ENCODE data around the gene ECI1. TPM values are rescaled to one million over a fixed set of nuclear protein-coding genes. Genes with fewer than 3 reads are reported as not detected.

ECI1 gene
- 59.9 and 71.4 TPM in 2 replicates for total RNA-seq
- 133 and 156 TPM in 2 replicates for polyA plus RNA-seq

- DNase-seq (ENCODE audit: low spot score): peak; percentile 98
- no peaks in the 10 kb centered on the region for H3K9me2 ChIP-seq (replicated peaks; ENCODE audit: insufficient read depth)
- H3K27ac ChIP-seq: peak within 1 kb of the TSS; percentile 91
- WGBS (ENCODE audit: low lambda C conversion rate, missing lambda C conversion rate): 4% methylated on average over 63 of the region's 88 CpGs
- H4K20me1 ChIP-seq (ENCODE audit: insufficient read depth, poor library complexity, severe bottlenecking): no peaks in the 10 kb centered on the region
- peak within 1 kb of the TSS; percentile 66 for H3K4me3 ChIP-seq
- H3K36me3 ChIP-seq (replicated peaks; ENCODE audit: insufficient read depth, low read depth): no peaks in the 10 kb centered on the region
- H3K4me1 ChIP-seq (ENCODE audit: insufficient read depth): peaks cover 14% of the 10 kb centered on the region
- H3K79me2 ChIP-seq: peaks cover 41% of the 10 kb centered on the region
- H3K4me2 ChIP-seq: peak within 1 kb of the TSS; percentile 83
- no peaks in the 10 kb centered on the region for H3K27me3 ChIP-seq
- no peaks in the 10 kb centered on the region for H3K9me3 ChIP-seq (ENCODE audit: low read depth)
- peak within 1 kb of the TSS; percentile 66 for H2AFZ ChIP-seq
- TF ChIP-seq EZH2phosphoT487 (IDR thresholded peaks at IDR 0.05; ENCODE audit: low read depth, severe bottlenecking, unreplicated experiment) (no peak), CTCF (IDR thresholded peaks at IDR 0.05; ENCODE audit: poor library complexity) (peak; percentile 70)
Measured at GRCh38 chr16:2251296-2252111, at the start of gene ECI1. TSS of gene ECI1 (minus strand) at chr16:2251587. CDS start at chr16:2251566, 21 bp downstream.

GRCh38 chr16:2299915-2300192 is 48.5 kb upstream of the ECI1 start:
- H3K4me1 ChIP-seq (ENCODE audit: insufficient read depth): no peaks in the 10 kb centered on the region
- no peaks in the 10 kb centered on the region for H3K9me2 ChIP-seq (replicated peaks; ENCODE audit: insufficient read depth)
- no peak overlapping the region for H2AFZ ChIP-seq
- 79% methylated on average over 10 of the region's 10 CpGs for WGBS (ENCODE audit: low lambda C conversion rate, missing lambda C conversion rate)
- DNase-seq (ENCODE audit: low spot score): no peak
- H3K4me2 ChIP-seq: no peak overlapping the region
- no peak overlapping the region for H3K27ac ChIP-seq
- no peaks in the 10 kb centered on the region for H3K79me2 ChIP-seq
- no peak overlapping the region for H3K4me3 ChIP-seq
- H4K20me1 ChIP-seq (ENCODE audit: insufficient read depth, poor library complexity, severe bottlenecking): no peaks in the 10 kb centered on the region
- H3K36me3 ChIP-seq (replicated peaks; ENCODE audit: insufficient read depth, low read depth): no peaks in the 10 kb centered on the region
- TF ChIP-seq CTCF (IDR thresholded peaks at IDR 0.05; ENCODE audit: poor library complexity) (no peak), EZH2phosphoT487 (IDR thresholded peaks at IDR 0.05; ENCODE audit: low read depth, severe bottlenecking, unreplicated experiment) (no peak), EZH2 (IDR thresholded peaks at IDR 0.05; ENCODE audit: borderline replicate concordance) (no peak)
- H3K9me3 ChIP-seq (ENCODE audit: low read depth): no peaks in the 10 kb centered on the region
- no peaks in the 10 kb centered on the region for H3K27me3 ChIP-seq

DNA sequence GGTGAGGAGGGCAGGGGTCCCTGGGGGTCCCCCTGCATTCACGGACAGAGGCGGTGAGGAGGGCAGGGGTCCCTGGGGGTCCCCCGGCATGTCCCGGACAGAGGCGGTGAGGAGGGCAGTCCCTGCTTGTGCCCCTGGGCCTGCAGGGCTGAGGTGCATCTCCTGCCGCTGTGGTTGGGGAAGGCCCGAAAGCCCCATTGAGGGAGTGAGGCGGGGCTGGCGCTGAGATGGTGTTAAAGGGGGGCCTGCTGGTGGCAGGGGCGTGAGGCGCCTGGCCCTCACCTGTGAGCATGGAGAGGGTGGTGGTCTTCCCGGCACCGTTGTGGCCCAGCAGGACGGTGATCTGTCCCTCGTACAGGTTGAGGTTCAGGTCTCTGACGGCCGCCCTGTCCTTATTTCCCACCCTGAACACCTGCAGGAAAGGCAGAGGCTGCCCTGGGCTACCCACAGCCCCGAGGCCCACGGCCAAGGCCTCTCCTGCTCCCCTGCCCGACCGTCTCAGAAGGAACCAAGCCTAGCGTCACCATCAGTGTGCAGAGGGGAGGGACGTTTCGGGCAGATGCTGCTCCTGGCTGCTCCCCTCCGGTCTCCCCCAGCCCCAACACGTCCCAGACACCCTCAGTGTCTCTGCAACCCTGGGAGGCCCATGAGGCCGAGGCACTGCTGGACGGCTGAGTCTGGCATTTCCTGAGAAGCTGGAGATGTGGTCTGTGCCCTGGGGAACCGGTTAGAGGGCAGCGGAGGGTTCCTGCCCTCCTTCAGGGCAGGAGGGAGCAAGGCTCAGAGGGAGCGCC is 47.9 kb upstream of the ECI1 start:
- no peak overlapping the region for H3K27ac ChIP-seq
- DNase-seq (ENCODE audit: low spot score): no peak
- H4K20me1 ChIP-seq (ENCODE audit: insufficient read depth, poor library complexity, severe bottlenecking): no peaks in the 10 kb centered on the region
- H2AFZ ChIP-seq: no peak overlapping the region
- no peaks in the 10 kb centered on the region for H3K27me3 ChIP-seq
- H3K9me2 ChIP-seq (replicated peaks; ENCODE audit: insufficient read depth): no peaks in the 10 kb centered on the region
- no peaks in the 10 kb centered on the region for H3K79me2 ChIP-seq
- no peaks in the 10 kb centered on the region for H3K9me3 ChIP-seq (ENCODE audit: low read depth)
- no peak overlapping the region for H3K4me2 ChIP-seq
- H3K4me1 ChIP-seq (ENCODE audit: insufficient read depth): no peaks in the 10 kb centered on the region
- H3K4me3 ChIP-seq: no peak overlapping the region
- WGBS (ENCODE audit: low lambda C conversion rate, missing lambda C conversion rate): 88% methylated on average over 26 of the region's 31 CpGs
- no peaks in the 10 kb centered on the region for H3K36me3 ChIP-seq (replicated peaks; ENCODE audit: insufficient read depth, low read depth)
- TF ChIP-seq CTCF (IDR thresholded peaks at IDR 0.05; ENCODE audit: poor library complexity) (no peak), EZH2phosphoT487 (IDR thresholded peaks at IDR 0.05; ENCODE audit: low read depth, severe bottlenecking, unreplicated experiment) (no peak), EZH2 (IDR thresholded peaks at IDR 0.05; ENCODE audit: borderline replicate concordance) (no peak)

Measured in hepatocyte (in vitro differentiated cells).